Small intestine (tissue), 7 donors: Measurements from ENCODE around the gene BMPER. TPM values are rescaled to one million over a fixed set of nuclear protein-coding genes. Genes with fewer than 3 reads are reported as not detected.

ENCODE experiments used
- DNase-seq, 2 donors: peaks; one replicate each; pipeline versions ENCODE4 v3.0.0 to v3.0.0-alpha.2; 2013
- FAIRE-seq: peaks from 2 replicates; lab custom pipeline; 2012; peaks lifted over from hg19 to GRCh38; lab: Jason Lieb, UNC
- H3K27ac ChIP-seq, 3 donors: one replicate each; pipeline ENCODE4 v1.5.1; 2013; ENCODE audit warnings: low read length in 2 of 3, mild to moderate bottlenecking in 2 of 3, control low read depth in 1 of 3, inconsistent platforms in 1 of 3, low read depth in 1 of 3, moderate library complexity in 1 of 3
- H3K27me3 ChIP-seq, 3 donors: one replicate each; pipeline ENCODE4 v1.6.1; 2013; ENCODE audit warnings: low read length in 3 of 3, inconsistent platforms in 1 of 3; ENCODE audit not compliant: control insufficient read depth in 3 of 3, insufficient read depth in 3 of 3
- H3K36me3 ChIP-seq, 3 donors: one replicate each; pipeline ENCODE4 v1.6.1; 2013; ENCODE audit warnings: low read length in 3 of 3, inconsistent platforms in 1 of 3, low read depth in 1 of 3, mild to moderate bottlenecking in 1 of 3, moderate library complexity in 1 of 3; ENCODE audit not compliant: control insufficient read depth in 3 of 3, insufficient read depth in 2 of 3
- H3K4me1 ChIP-seq, 3 donors: one replicate each; pipeline ENCODE4 v1.6.1; 2013; ENCODE audit warnings: low read length in 2 of 3, inconsistent platforms in 1 of 3, low read depth in 1 of 3, mild to moderate bottlenecking in 1 of 3, moderate library complexity in 1 of 3; ENCODE audit not compliant: control insufficient read depth in 3 of 3, insufficient read depth in 2 of 3
- H3K4me3 ChIP-seq, 3 donors: one replicate each; pipeline ENCODE4 v1.5.1; 2013; ENCODE audit warnings: low read length in 3 of 3, control low read depth in 1 of 3, inconsistent platforms in 1 of 3, low read depth in 1 of 3, mild to moderate bottlenecking in 1 of 3, moderate library complexity in 1 of 3
- H3K9me3 ChIP-seq, 2 donors: one replicate each; pipeline ENCODE4 v1.6.1; 2013; ENCODE audit warnings: low read depth in 1 of 2, low read length in 1 of 2; ENCODE audit not compliant: control insufficient read depth in 2 of 2, insufficient read depth in 1 of 2
- WGBS, 3 donors: extraction: QIAGEN DNeasy Blood & Tissue Kit; methylation state at CpG; one replicate each; pipeline ENCODE4 v1.1.7; 2013; 5-methylcytosine and 5-hydroxymethylcytosine counted together
- polyA plus RNA-seq, 4 donors: library from polyadenylated mRNA; stranded (reverse) in 3 of 4; unstranded in 1 of 4; fragments of 200-250 nt in 3 of 4; fragments of 120-200 nt in 1 of 4; gene quantifications; one replicate each; pipeline versions ENCODE4 v1.2.1 to v1.2.3, GENCODE V29; 2013
- donor health status: healthy with polysubstance abuse.
- donor health status: control.
- donor health status: control.
- donor health status: Bipolar disorder and iron deficiency.
- donor health status: healthy.

The BMPER gene
- polyA plus RNA-seq, 4 donors = 1.1 to 1.9 (median 1.2) TPM; not detected in 1

GRCh38 chr7:34158368-34159153, 253.2 kb downstream of the BMPER start:
- 53 to 57% (median 55%) methylated on average over 12 of the region's 12 CpGs for WGBS, 3 donors

GRCh38 chr7:34160261-34160752, 255.0 kb downstream of the BMPER start:
- Histone ChIP-seq H3K4me1 (no peaks in the 10 kb centered on the region), H3K4me3 (no peak overlapping the region)
- 31 to 74% (median 45%) methylated on average over 2 of the region's 2 CpGs for WGBS, 3 donors

More at GRCh38 chr7:34158368-34159153, 253.2 kb downstream of the BMPER start:
- no peaks in the 10 kb centered on the region for H3K4me1 ChIP-seq
- no peak overlapping the region for H3K4me3 ChIP-seq
- no peak overlapping the region for H3K27ac ChIP-seq
- FAIRE-seq (no peak), DNase-seq (no peak)
- no peaks in the 10 kb centered on the region for H3K9me3 ChIP-seq
- no peaks in the 10 kb centered on the region for H3K36me3 ChIP-seq
- H3K27me3 ChIP-seq = peaks cover 0 to 1% (median 0%) of the 10 kb centered on the region in 3 donors

GRCh38 chr7:34162027-34162565, 256.8 kb downstream of the BMPER start:
- Histone ChIP-seq H3K27ac (no peak overlapping the region), H3K4me3 (no peak overlapping the region), H3K4me1 (no peaks in the 10 kb centered on the region), H3K36me3 (no peaks in the 10 kb centered on the region), H3K27me3 (peaks cover 0 to 1% (median 0%) of the 10 kb centered on the region in 3 donors), H3K9me3 (peaks cover 0 to 4% of the 10 kb centered on the region in 2 donors)
- 74 to 81% (median 77%) methylated on average over 5 of the region's 5 CpGs for WGBS, 3 donors
- no peak for FAIRE-seq
- DNase-seq = no peak

More at GRCh38 chr7:34160261-34160752, 255.0 kb downstream of the BMPER start:
- FAIRE-seq = no peak
- DNase-seq = no peak
- Histone ChIP-seq H3K36me3 (no peaks in the 10 kb centered on the region), H3K27ac (no peak overlapping the region), H3K27me3 (peaks cover 0 to 1% (median 0%) of the 10 kb centered on the region in 3 donors), H3K9me3 (peaks cover 0 to 4% of the 10 kb centered on the region in 2 donors)

DNA sequence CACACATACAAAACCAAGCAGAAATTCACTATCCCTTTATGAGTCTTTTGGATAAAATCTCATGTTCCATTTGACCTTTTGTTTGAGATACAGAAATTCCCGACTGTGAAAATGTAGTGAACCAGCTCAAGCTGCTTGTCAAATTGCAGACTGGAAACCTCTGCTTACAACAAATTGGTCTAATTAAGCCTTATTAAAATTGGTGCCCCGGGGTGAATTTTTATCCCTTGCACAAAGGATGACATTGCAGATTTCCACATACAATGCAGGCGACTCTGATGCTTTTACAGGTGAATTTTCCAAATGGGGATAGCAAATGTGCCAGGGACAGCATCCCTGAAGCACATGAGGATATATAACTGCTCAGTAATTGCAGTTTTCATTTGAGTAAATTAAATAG, 257.3 kb downstream of the BMPER start:
- FAIRE-seq (no peak), DNase-seq (no peak)
- Histone ChIP-seq H3K9me3 (peaks cover 0 to 4% of the 10 kb centered on the region in 2 donors), H3K36me3 (no peaks in the 10 kb centered on the region), H3K4me3 (no peak overlapping the region), H3K27ac (no peak overlapping the region), H3K27me3 (peaks cover 0 to 1% (median 0%) of the 10 kb centered on the region in 3 donors), H3K4me1 (no peaks in the 10 kb centered on the region)
- WGBS, 3 donors = 73 to 80% (median 77%) methylated on average over 3 of the region's 3 CpGs

DNA sequence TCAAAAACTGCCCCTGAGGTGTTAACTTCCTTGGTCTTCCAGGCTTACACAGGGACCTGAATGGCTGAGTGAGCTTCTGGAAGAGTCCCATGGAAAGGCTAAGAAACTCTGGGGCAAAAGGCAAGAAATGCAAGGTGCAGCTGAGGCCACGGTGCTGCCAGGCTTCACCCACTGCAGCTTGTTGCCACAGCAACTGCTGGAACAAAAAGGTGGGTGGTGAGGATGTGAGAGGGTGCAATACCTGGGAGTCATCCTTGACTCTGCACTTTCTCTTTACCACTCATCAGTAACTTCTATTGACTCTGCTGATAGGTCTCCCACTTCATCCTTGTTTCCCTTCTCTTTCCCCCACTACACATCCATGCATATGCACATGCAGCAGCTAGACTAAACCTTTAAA, 258.6 kb downstream of the BMPER start:
- H3K27ac ChIP-seq = no peak overlapping the region
- WGBS, 3 donors = 61 to 78% (median 73%) methylated on average over 1 of the region's 1 CpG
- H3K27me3 ChIP-seq = peaks cover 0 to 1% (median 0%) of the 10 kb centered on the region in 3 donors
- H3K4me1 ChIP-seq = no peaks in the 10 kb centered on the region
- DNase-seq = no peak
- no peak for FAIRE-seq
- H3K36me3 ChIP-seq = no peaks in the 10 kb centered on the region
- H3K4me3 ChIP-seq = no peak overlapping the region
- H3K9me3 ChIP-seq = peaks cover 0 to 4% of the 10 kb centered on the region in 2 donors

GRCh38 chr7:34165466-34165865, 260.1 kb downstream of the BMPER start:
- Histone ChIP-seq H3K9me3 (peaks cover 0 to 4% of the 10 kb centered on the region in 2 donors), H3K36me3 (no peaks in the 10 kb centered on the region), H3K4me1 (no peaks in the 10 kb centered on the region), H3K4me3 (no peak overlapping the region), H3K27me3 (peaks cover 0 to 1% (median 0%) of the 10 kb centered on the region in 3 donors), H3K27ac (no peak overlapping the region)
- FAIRE-seq (no peak), DNase-seq (no peak)
- 84 to 100% (median 93%) methylated on average over 1 of the region's 1 CpG for WGBS, 3 donors

DNA sequence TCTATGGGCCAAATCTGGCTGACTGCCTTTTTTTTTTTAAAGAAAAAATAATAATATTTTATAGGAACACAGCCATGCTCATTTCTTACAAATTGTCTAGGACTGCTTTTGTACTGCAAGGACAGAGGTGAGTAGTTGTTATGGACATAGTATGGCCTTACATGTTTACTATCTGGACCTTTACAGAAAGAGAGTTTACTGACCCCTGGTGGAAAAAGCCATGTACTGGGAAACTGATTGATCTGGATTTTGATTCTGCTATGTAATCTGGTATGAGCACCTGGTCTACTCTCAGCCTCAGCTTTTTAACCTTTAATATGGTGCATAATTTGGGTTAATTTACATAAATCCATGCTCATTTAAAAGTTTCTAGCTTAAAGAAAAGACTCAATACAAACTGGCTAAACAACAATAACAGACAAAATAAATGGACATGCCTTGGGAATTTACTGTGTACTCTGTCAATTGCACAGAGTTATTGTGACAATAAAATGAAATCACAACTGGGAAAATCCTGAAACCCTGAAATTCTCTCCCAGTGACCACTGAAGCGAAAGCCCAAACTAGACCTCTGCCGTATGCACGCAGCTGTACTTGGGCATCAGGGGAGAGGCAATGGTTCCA, 260.7 kb downstream of the BMPER start:
- 96 to 99% (median 97%) methylated on average over 3 of the region's 3 CpGs for WGBS, 3 donors
- FAIRE-seq = no peak
- H3K4me1 ChIP-seq = no peaks in the 10 kb centered on the region
- H3K27ac ChIP-seq = no peak overlapping the region
- H3K36me3 ChIP-seq = no peaks in the 10 kb centered on the region
- DNase-seq = peak; percentile 3 to 21
- H3K9me3 ChIP-seq = peaks cover 0 to 4% of the 10 kb centered on the region in 2 donors
- H3K27me3 ChIP-seq = peaks cover 0 to 1% (median 0%) of the 10 kb centered on the region in 3 donors
- no peak overlapping the region for H3K4me3 ChIP-seq

DNA sequence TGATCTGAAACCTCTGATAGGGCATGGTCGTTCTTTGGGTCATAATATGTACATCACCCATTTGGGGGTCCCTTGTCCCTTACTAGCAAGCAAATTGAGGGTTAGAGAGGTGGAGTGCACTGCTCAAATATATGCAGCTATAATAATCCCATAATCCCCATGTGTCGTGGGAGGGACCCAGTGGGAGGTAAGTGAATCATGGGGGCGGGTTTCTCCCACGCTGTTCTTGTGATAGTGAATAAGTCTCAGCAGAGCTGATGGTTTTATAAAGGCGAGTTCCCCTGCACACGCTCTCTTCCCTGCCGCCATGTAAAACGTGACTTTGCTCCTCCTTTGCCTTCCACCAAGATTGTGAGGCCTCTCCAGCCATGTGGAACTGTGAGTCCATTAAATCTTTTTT, 262.7 kb downstream of the BMPER start:
- no peak for FAIRE-seq
- Histone ChIP-seq H3K4me1 (no peaks in the 10 kb centered on the region), H3K27ac (no peak overlapping the region), H3K9me3 (peaks cover 0 to 4% of the 10 kb centered on the region in 2 donors), H3K27me3 (no peaks in the 10 kb centered on the region), H3K36me3 (no peaks in the 10 kb centered on the region), H3K4me3 (no peak overlapping the region)
- 67 to 72% (median 72%) methylated on average over 8 of the region's 8 CpGs for WGBS, 3 donors
- DNase-seq = no peak
